NCI-H748 (cell line): ENCODE results near the gene TMEM163.
A peak's percentile ranks its signal among the peaks of the same experiment; 100 is the strongest.

Experiments used
- DNase-seq: peaks from one replicate; lab custom pipeline; 2025; ENCODE audit not compliant: unreplicated experiment; lab: John Stamatoyannopoulos, UW

TMEM163 gene

GRCh38 chr2:134665727-134666506, 52.9 kb downstream of the TMEM163 start:
- DNase-seq: no peak

DNA sequence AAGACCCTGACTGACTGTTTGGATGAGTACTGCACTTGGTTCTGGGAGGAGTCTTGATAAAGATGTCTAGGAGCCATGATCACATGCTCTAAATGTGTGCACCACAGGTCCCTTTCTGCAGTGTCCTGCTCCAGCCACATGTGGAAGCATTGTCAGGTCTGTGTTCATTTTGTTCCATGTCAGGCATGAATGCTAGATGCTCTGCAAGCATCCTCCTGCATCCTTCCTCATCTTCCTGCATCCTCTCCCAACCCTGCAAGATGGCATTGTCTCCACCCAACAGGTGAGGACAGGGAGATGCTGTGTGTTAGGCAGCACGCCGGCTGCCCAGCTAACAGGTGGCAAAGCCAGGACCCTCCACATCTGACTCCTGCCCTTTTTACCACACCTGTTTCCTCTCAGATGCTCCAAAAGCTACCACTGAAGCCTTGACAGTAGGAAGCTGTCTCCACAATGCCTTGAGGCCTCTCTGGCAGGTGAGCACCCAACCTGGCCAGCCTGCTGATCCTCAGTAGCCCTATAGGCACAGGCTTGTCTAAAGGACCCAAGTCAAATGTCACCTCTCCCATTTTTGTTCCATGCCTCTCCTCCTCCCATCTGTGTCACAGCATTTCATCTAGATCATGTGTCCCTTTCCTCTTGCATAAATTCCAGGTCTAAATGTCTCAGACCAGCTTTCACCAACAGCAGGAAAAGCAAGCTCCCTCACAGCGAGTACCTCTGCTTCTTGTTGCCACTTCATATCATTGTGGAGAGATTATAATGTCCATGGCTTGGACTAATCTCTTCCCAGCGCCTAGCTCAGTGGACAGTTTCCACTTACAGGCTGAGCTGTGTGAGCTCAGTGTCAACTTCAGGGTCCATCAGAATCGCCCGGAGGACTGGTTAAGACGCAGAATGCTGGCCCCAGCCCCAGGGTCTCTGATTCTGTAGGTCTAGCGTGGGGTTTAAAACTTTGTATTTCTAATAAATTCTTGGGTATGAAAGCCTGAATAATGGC, 55.0 kb downstream of the TMEM163 start:
- DNase-seq: no peak

DNA sequence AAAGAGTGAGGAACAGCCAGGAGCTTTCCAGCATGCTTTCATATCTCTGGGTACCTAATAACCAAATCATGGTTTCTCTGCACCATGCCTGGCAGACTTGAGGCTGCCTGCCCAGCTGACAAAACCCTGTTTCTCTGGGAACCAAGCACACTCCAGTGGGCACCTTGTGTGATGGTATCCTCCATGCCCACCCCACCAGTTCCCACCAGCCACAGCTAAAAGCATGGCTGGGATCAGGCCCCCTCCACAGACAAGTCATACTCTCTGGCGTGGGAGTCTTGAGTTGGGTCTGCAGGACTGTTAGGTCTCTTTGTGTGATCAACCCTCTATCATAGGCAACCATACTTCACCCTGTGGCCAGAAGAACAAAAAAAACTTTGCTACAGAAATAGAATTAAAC, 56.0 kb downstream of the TMEM163 start:
- no peak for DNase-seq

GRCh38 chr2:134660626-134661402, 58.0 kb downstream of the TMEM163 start:
- no peak for DNase-seq

DNA sequence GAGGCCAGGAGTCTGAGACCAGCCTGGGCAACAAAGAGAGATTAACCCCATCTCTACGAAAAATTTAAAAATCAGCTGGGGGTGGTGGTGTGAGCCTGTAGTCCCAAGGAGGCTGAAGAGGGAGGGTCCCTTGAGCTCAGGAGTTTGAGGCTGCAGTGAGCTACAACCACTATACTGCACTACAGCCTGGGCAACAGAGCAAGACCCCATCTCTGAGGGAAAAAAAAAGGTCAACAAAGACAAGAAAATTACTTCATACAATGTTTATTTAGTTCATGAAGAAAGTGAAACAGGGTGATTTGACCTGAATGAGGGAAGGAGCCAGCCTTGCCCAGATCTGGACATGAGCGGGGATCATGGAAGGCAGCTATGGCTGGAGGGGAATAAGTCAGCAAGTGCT, 59.1 kb downstream of the TMEM163 start:
- DNase-seq: no peak

DNA sequence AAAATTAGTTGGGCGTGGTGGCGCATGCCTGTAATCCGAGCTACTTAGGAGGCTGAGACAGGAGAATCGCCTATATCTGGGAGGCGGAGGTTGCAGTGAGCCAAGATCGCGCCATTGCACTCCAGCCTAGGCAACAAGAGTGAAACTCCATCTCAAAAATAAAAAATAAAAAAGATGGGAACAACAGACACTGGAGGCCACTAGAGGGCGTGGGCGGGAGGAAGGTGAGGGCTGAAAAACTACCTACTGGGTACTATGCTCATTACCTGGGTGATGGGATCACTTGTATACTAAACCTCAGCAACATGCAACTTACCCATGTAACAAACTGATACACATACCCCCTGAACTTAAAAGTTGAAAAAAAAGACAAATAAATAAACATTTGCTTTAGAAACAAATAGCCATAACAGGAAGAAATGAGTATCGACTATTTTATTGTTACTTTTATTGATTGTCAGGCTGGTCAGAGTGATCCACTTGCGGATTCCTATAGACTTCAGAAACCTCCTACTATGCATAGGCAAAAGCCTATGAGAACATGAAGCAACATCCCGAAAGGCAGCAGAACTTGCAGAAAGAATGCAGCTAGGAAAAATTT, 61.0 kb downstream of the TMEM163 start:
- DNase-seq: no peak

DNA sequence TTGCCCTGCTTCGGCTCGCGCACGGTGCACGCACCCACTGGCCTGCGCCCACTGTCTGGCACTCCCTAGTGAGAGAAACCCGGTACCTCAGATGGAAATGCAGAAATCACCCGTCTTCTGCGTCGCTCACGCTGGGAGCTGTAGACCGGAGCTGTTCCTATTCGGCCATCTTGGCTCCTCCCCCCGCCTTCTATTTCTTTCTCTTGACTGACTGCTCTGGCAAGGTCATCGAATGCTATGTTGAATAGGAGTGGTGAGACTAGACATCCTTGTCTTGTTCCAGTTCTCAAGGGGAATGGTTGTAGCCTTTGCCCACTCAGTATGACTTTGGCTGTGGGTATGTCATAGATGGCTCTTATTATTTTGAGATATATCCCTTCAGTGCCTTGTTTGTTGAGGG, 62.4 kb downstream of the TMEM163 start:
- peak; percentile 48 for DNase-seq

- no peak for DNase-seq
These were observed 70.2 kb downstream of the TMEM163 start for GRCh38 chr2:134648586-134648985.

DNA sequence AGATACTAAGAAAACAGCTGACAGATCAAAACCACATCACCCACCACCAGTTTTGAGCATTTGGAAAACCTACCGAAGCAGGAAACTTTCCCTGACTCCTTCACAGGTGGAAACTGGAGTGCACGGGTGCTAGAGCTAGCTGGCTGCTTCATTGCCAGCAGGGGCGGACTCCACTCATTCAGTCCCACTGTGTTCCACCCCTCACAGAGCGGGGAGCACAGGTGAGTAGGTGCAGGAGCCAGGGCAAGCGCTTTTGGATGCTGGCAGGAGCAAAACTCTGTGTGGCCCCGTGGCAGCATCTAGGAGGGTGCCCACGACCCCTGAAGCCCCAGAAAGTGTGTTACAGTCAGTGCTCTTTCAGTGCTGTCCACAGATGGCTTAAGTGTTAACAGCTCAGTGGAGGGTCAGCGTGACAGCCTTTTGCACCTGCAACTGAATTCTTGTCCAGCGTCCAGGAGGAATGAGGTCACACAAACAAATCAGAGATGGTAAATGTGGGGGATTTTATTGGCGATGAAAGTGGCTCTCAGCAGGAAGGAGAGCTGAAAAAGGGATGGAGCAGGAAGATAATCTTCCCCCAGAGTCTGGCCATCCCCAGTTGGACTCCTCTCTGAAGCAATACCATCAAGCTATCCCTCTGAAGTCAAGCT, 71.1 kb downstream of the TMEM163 start:
- DNase-seq: no peak

GRCh38 chr2:134642938-134643337, 75.9 kb downstream of the TMEM163 start:
- no peak for DNase-seq

- DNase-seq: no peak
These were observed 78.3 kb downstream of the TMEM163 start for GRCh38 chr2:134640494-134640893.

GRCh38 chr2:134639265-134639664, 79.5 kb downstream of the TMEM163 start:
- no peak for DNase-seq

GRCh38 chr2:134636714-134637113, 82.1 kb downstream of the TMEM163 start:
- DNase-seq: no peak

DNA sequence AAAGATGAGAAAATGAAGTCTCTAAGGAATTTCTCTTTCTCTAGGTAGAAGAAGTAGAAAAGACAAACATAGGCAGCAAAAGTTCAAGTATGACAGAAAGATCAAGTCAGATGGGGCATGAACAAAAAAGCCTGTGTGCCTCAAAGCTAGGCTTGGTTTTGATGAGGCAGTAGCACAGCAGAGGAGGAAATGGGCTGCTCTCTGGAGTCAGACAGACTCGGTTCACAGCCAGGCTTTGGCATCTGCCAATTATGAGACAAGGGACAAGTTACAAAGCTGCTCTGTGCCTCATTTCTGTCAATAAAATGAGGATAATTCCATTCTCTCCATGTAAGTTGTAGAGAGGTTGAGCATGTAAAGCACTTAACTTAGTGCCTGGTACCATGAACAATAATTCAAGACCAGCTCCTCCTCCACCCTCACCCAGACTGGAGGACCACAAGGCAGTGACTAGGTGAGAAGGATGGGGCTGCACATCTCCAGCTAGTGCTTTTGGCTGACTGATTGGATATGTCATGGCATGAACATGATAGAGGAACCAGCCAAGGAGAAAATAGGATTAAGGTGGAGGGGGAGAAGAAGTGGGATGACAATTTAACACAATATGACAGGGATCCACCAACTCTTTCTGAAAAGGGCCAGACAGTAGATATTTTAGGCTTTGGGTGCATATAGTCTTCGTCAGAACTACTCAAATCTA, 84.6 kb downstream of the TMEM163 start:
- no peak for DNase-seq

DNA sequence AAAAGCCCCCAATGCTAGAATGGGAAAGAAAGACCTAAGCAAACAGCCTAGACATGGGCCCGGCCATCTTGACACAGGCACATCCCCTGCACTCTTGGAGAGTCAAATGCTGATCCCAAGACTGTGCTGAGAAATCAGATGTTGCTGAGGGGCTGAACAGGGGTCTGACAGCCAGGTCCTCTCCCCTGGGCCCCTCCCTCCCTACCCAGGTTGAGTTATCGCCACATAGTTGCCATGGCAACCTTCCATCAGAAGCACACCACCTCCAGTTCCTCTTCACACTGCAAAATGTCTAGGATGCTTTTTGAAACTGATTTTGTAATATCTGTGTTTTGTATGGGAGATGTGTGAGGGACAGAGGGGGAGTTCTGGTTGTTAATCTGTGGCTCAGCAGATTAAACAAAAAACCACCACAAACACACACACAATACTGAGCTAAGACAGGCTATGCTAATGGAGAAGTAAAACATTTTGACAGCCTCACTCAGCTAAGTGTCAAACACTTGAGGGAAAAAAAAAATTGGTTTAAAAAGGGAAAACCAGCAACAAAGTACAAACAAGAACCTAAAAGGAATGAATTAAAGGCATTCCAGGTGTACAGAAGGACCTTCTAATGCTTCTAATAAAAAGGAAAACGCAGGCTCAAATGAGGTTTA, 88.2 kb downstream of the TMEM163 start:
- peak; percentile 6 for DNase-seq

GRCh38 chr2:134628453-134628852, 90.3 kb downstream of the TMEM163 start:
- DNase-seq: no peak

DNA sequence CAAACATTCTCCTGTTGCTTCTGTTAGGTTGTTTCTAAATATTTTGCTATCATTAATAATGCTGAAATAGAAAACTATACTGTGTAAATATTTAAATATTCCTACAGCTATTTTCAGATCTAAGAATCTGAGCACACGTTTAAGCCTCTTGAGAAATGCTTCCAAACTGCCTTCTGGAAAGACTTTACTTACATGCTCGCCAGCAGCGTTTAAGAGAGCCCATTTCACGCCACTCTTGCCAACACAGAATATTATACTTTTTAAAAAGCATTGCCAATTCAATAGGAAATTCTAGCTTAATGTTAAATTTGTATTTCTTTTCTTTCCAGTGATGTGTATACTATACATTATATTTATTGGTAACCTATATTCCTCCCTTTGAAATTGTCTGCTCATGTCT, 92.0 kb downstream of the TMEM163 start:
- DNase-seq: no peak

- no peak for DNase-seq
These were observed 93.5 kb downstream of the TMEM163 start for GRCh38 chr2:134625311-134625710.

DNA sequence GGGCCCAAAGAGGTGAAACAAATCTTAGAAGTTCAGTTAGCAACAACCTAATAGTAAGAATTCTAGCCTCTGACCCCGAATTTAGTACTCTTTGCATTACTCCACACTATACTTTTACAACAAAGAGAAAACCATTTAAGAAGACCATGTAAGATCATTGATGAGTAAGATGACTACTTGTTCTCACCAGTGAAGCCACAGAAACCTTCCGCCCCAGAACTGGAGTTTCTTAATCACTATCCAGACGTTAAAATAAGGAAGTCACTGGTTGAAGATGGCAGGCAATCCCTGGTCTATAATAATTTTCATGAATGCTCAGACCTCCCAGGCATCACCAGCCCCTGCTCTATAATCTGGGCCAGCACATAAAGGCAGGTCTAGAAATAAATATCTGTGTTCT, 95.0 kb downstream of the TMEM163 start:
- DNase-seq: no peak
